ENCODE measurements around the gene BIRC7.

The BIRC7 gene

GRCh38 chr20:63226042-63226943 lies 9.4 kb upstream of the BIRC7 start:
- DNase-seq: no peak

DNA sequence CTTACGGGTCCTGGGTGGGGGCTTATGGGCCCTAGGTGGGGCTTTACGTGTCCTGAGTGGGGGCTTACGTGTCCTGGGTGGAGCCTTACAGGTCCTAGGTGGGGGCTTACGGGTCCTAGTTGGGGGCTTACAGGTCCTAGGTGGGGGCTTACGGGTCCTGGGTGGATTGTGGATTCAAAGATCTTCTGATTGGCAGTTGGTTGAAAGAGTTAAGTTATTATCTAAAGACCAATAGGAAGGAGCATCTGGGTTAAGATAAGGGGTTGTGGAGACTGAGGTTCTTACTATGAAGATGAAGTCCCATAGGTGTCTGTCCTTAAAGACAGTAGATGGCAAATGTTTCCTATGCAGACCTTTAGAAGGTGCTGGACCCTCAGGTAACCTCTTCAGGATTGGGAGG lies 8.4 kb upstream of the BIRC7 start:
- DNase-seq: no peak

- DNase-seq: no peak
Measured at GRCh38 chr20:63228806-63229205, 6.9 kb upstream of the BIRC7 start.

DNA sequence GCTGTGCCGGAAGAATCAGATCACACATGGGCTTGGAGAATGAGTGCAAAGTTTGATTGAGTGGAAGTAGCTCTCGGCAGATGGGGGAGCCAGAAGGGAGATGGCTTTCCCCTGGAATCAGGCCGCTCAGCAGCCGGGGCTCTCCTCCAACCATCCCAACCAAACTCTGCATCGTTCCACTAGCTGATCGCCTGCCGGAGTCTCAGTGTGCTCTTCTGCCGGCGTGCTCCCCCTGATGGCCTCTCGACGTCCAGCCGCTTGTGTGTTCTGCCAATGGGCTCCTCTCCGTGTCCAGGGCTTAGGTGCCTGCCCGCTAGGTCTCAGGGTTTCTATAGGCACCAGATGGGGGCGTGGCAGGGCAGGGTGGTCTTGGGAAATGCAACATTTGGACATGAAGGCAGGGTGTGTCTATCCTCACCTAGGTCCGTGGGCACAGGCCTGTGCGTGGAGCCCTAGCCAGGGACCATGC lies 4.9 kb upstream of the BIRC7 start:
- DNase-seq: no peak

- DNase-seq: no peak
Measured at GRCh38 chr20:63232235-63233060, 3.3 kb upstream of the BIRC7 start.

DNA sequence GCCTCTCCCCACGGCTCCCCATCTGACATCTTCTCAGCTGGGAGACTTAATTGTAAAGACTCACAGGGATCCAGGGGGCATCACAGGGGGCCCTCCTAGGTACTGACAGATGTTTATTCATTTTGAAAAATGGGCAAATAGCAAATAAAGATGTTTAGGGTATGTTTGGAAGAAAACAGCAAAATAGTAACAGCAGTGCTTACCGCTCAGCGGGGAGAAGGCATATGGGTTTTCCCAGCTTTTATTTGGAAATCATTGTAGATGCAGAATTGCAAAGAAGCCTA lies 2.7 kb upstream of the BIRC7 start:
- DNase-seq: no peak

- no peak for DNase-seq
Measured at GRCh38 chr20:63233924-63234323, 1.8 kb upstream of the BIRC7 start.

- DNase-seq: peak in 1 of 2 donors; percentile 21
Measured at GRCh38 chr20:63234693-63235398, 859 bp upstream of the BIRC7 start.

- DNase-seq: no peak
Measured at GRCh38 chr20:63236116-63236837, 572 bp downstream of the BIRC7 start.

DNA sequence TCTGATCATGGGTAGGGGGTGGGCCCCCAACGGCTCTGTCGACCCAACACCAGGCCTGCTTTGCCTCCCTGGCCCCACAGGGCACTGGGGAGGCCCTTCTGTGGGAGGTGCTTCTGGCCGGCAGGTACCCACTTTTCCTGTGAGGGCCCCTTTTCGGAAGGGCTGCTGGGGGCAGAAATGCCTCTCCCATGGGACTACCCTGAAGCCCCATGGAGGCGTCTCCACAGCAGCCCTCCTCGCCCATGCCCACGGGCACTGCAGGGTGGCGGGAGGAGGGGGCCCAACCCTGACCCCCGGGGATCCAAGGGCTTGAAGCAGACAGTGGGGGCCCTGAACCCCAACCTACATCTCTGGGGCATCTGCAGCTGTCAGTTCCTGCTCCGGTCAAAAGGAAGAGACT lies 2.3 kb downstream of the BIRC7 start:
- DNase-seq: no peak

GRCh38 chr20:63238514-63239125 lies 2.9 kb downstream of the BIRC7 start:
- no peak for DNase-seq

DNA sequence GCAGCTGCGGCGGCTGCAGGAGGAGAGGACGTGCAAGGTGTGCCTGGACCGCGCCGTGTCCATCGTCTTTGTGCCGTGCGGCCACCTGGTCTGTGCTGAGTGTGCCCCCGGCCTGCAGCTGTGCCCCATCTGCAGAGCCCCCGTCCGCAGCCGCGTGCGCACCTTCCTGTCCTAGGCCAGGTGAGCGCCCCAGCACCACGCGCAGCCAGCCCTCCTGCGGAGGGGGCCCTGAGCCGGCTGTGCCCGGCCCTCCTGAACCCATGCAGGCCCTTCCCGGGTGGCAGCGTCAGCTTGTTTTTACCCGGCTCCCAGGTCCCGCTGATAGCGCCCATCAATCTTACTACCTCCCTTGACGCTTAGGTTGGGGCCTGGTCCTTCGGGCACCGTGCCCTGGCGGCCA lies 3.7 kb downstream of the BIRC7 start:
- no peak for DNase-seq

- no peak for DNase-seq
Measured at GRCh38 chr20:63240004-63240403, 4.3 kb downstream of the BIRC7 start.

- no peak for DNase-seq
Measured at GRCh38 chr20:63241272-63241671, 5.6 kb downstream of the BIRC7 start.

GRCh38 chr20:63242736-63243135 lies 7.0 kb downstream of the BIRC7 start:
- DNase-seq: no peak

GRCh38 chr20:63243604-63244247 lies 8.0 kb downstream of the BIRC7 start:
- DNase-seq: no peak

DNA sequence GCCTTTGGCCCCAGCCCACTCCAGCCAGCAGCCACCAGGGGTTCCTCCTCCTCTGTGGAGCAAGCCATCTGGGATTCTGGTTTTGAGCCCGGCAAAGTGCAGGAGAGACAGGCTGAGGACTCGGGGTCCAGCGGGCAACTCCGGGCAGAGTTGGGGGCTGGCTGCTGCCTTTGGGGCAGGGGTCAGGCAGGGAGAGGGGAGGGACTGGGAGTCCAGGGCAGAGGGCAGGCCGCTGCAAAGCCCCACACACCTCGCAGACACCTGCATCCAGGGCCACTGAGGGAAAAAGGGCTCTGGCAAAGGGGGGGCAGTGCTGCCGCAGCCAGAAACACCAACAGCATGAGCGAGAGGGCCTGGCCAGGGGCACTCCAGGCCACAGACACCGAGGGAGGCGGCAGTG lies 8.8 kb downstream of the BIRC7 start:
- DNase-seq: no peak

DNA sequence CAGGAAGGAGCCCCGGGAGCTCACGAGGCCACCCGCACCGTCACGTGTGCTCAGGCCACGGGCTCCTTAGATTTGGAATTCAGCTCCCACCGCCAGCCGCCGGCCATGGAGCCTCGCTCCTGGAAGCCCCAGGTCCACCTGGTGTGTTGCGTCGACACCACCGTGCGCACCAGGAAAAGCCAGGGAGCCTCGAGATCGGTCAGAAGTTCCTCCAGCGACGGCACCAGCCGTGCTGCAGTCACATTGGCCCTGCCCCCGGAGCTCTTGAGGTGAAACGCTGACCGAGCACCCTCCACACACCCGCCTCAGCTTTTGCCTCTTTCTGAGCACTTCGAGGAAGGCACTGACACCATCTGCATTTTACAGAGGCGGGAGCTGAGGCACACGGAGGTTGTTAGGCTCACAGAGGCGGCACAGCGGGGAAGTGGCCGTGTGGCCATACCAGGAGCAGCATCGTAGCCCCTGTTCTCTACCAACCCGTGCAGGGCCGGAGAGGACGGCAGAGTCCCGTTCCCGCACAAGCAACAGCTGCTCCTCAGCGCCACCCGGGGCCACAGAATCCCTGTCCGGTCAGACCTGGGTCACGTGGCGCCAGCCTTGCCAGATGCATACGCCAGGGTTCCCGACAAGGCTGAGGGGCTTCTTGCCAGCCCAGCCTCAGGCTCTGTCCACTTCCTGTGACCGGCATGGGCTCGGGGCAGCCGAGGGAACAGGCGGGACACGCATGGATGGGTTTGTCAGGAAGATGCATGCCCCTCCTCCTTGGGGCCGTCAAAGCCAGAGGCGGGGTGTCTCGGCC lies 11.0 kb downstream of the BIRC7 start:
- DNase-seq: no peak

- no peak for DNase-seq
Measured at GRCh38 chr20:63247671-63248228, 12.0 kb downstream of the BIRC7 start.

GRCh38 chr20:63248835-63249591 lies 13.3 kb downstream of the BIRC7 start:
- no peak for DNase-seq
